IMR-90 (cell line): ENCODE data around the gene PKM. TPM values are rescaled to one million over a fixed set of nuclear protein-coding genes. Genes with fewer than 3 reads are reported as not detected.

ENCODE experiments used
- ATAC-seq: fragments of 200-7000 bp; cut with Tn5 transposase; 2 replicates; pipeline ENCODE4 v1.9.1; 2020; ENCODE audit warnings: low read depth, mild to moderate bottlenecking, moderate library complexity
- BruUV-seq: library from RNA; stranded (reverse); fragments of 400-500 nt; replicated peaks from 2 replicates; lab custom pipeline; 2021; lab: Mats Ljungman, UMichigan
- CTCF ChIA-PET: fragments of 300-600 bp; formaldehyde crosslinking; extraction: SDS; loops from one replicate; lab custom pipeline; 2021; ENCODE audit warnings: antibody characterized with exemption; lab: Yijun Ruan, JAX
- POLR2A ChIA-PET: fragments of 300-600 bp; sonication (Branson Sonifier 250); formaldehyde crosslinking; loops from one replicate; lab custom pipeline; 2022; ENCODE audit warnings: antibody characterized with exemption; ENCODE audit not compliant: unreplicated experiment; lab: Charles Lee
- DNase-seq: peaks from one replicate; pipeline ENCODE4 v3.0.0; 2013
- H2AFZ ChIP-seq: replicated peaks from 2 replicates; pipeline ENCODE3; 2013; ENCODE audit warnings: low read length, mild to moderate bottlenecking; ENCODE audit not compliant: poor library complexity
- H2AK5ac ChIP-seq: 2 replicates; pipeline ENCODE4 v1.6.1; 2013; ENCODE audit warnings: low read depth, low read length, inconsistent platforms
- H2AK9ac ChIP-seq: replicated peaks from 2 replicates; pipeline ENCODE3; 2013; ENCODE audit warnings: mild to moderate bottlenecking, low read depth, low read length, moderate library complexity; ENCODE audit not compliant: poor library complexity
- H2BK120ac ChIP-seq: 2 replicates; pipeline ENCODE4 v1.6.1; 2013; ENCODE audit warnings: low read depth, low read length, inconsistent platforms
- H2BK15ac ChIP-seq: 3 replicates; pipeline ENCODE4 v1.6.1; 2013; ENCODE audit warnings: low read depth, low read length, inconsistent platforms
- H2BK20ac ChIP-seq: 2 replicates; pipeline ENCODE4 v1.6.1; 2013; ENCODE audit warnings: low read depth, mild to moderate bottlenecking, inconsistent platforms, low read length, moderate library complexity
- H2BK5ac ChIP-seq: 2 replicates; pipeline ENCODE4 v1.6.1; 2013; ENCODE audit warnings: mild to moderate bottlenecking, low read depth, low read length, inconsistent platforms; ENCODE audit not compliant: poor library complexity, severe bottlenecking
- H3K14ac ChIP-seq: replicated peaks from 2 replicates; pipeline ENCODE4 v1.6.1; 2013; ENCODE audit warnings: low read depth, low read length, inconsistent platforms
- H3K18ac ChIP-seq: 2 replicates; pipeline ENCODE4 v1.6.1; 2013; ENCODE audit warnings: low read depth, low read length, control low read depth
- H3K23ac ChIP-seq: 2 replicates; pipeline ENCODE4 v1.6.1; 2013; ENCODE audit warnings: low read depth, low read length, inconsistent platforms
- H3K27ac ChIP-seq: 2 replicates; pipeline ENCODE4 v1.5.1; 2013; ENCODE audit warnings: mild to moderate bottlenecking, control low read depth, low read length; ENCODE audit not compliant: insufficient read depth
- H3K27me3 ChIP-seq: 2 replicates; pipeline ENCODE4 v1.6.1; 2013; ENCODE audit warnings: low read length; ENCODE audit not compliant: control insufficient read depth, insufficient read depth
- H3K36me3 ChIP-seq: 2 replicates; pipeline ENCODE4 v1.6.1; 2013; ENCODE audit warnings: low read length, mixed read lengths; ENCODE audit not compliant: control insufficient read depth, insufficient read depth
- H3K4ac ChIP-seq: 2 replicates; pipeline ENCODE4 v1.6.1; 2013; ENCODE audit warnings: low read depth, low read length, inconsistent platforms
- H3K4me1 ChIP-seq: 2 replicates; pipeline ENCODE4 v1.6.1; 2013; ENCODE audit warnings: low read length, mixed read lengths; ENCODE audit not compliant: control insufficient read depth, insufficient read depth
- H3K4me2 ChIP-seq: 2 replicates; pipeline ENCODE4 v1.6.1; 2013; ENCODE audit warnings: low read depth, mild to moderate bottlenecking, control low read depth, low read length, moderate library complexity
- H3K4me3 ChIP-seq: 2 replicates; pipeline ENCODE4 v1.5.1; 2013; ENCODE audit warnings: low read depth, mild to moderate bottlenecking, control low read depth, low read length, moderate library complexity; ENCODE audit not compliant: insufficient read depth
- H3K56ac ChIP-seq: 2 replicates; pipeline ENCODE4 v1.6.1; 2013; ENCODE audit warnings: low read length, inconsistent platforms; ENCODE audit not compliant: insufficient read depth; ENCODE audit errors: extremely low read depth
- H3K79me1 ChIP-seq, 2 experiments: 2 replicates each; pipeline ENCODE4 v1.6.1; 2013; ENCODE audit warnings: low read length in 2 of 2, inconsistent platforms in 1 of 2, low read depth in 1 of 2
- H3K9ac ChIP-seq: 2 replicates; pipeline ENCODE4 v1.6.1; 2013; ENCODE audit warnings: low read depth, low read length, control low read depth
- H3K9me1 ChIP-seq: 2 replicates; pipeline ENCODE4 v1.6.1; 2013; ENCODE audit warnings: low read length, inconsistent platforms; ENCODE audit not compliant: insufficient read depth
- H3K9me3 ChIP-seq: 2 replicates; pipeline ENCODE4 v1.6.1; 2013; ENCODE audit warnings: low read length; ENCODE audit not compliant: control insufficient read depth, insufficient read depth
- H4K20me1 ChIP-seq: 2 replicates; pipeline ENCODE4 v1.6.1; 2013; ENCODE audit warnings: low read length, inconsistent platforms; ENCODE audit not compliant: insufficient read depth
- H4K5ac ChIP-seq: 2 replicates; pipeline ENCODE4 v1.6.1; 2013; ENCODE audit warnings: mild to moderate bottlenecking, low read depth, low read length, control low read depth
- H4K8ac ChIP-seq, 2 experiments: 2 replicates each; pipeline ENCODE4 v1.6.1; 2013; ENCODE audit warnings: low read depth in 2 of 2, low read length in 2 of 2, control low read depth in 1 of 2, inconsistent platforms in 1 of 2
- H4K91ac ChIP-seq: 2 replicates; pipeline ENCODE4 v1.6.1; 2013; ENCODE audit warnings: low read depth, low read length, inconsistent platforms; ENCODE audit not compliant: insufficient read depth
- BHLHE40 ChIP-seq: fragments of 150-350 bp; IDR thresholded peaks from 2 replicates; pipeline ENCODE4 v1.6.1; 2016; ENCODE audit warnings: mild to moderate bottlenecking, low read depth, low read length
- CEBPB ChIP-seq: IDR thresholded peaks from 2 replicates; pipeline ENCODE4 v1.6.1; 2012; ENCODE audit warnings: low read depth, low read length, improper control_type of control experiment
- CHD1 ChIP-seq: IDR thresholded peaks from 2 replicates; pipeline ENCODE4 v1.6.1; 2012; ENCODE audit warnings: low read depth, low read length, improper control_type of control experiment
- FOS ChIP-seq: fragments of 150-350 bp; IDR thresholded peaks from 2 replicates; pipeline ENCODE4 v1.6.1; 2016; ENCODE audit warnings: low read depth, low read length
- MAFK ChIP-seq: IDR thresholded peaks from 2 replicates; pipeline ENCODE4 v1.6.1; 2012; ENCODE audit warnings: low read depth, low read length, improper control_type of control experiment
- MAZ ChIP-seq: IDR thresholded peaks from 2 replicates; pipeline ENCODE4 v1.6.1; 2012; ENCODE audit warnings: low read depth, mild to moderate bottlenecking, low read length, improper control_type of control experiment, moderate library complexity, borderline replicate concordance
- MXI1 ChIP-seq: IDR thresholded peaks from 2 replicates; pipeline ENCODE4 v1.6.1; 2012; ENCODE audit warnings: low read depth, mild to moderate bottlenecking, low read length, moderate library complexity, borderline replicate concordance
- NFE2L2 ChIP-seq: fragments of 150-350 bp; IDR thresholded peaks from 2 replicates; pipeline ENCODE4 v1.6.1; 2016; ENCODE audit warnings: low read depth, mild to moderate bottlenecking, low read length
- POLR2A ChIP-seq: IDR thresholded peaks from 2 replicates; pipeline ENCODE4 v1.6.1; 2012; ENCODE audit warnings: mild to moderate bottlenecking, low read depth, low read length
- RAD21 ChIP-seq: IDR thresholded peaks from 2 replicates; pipeline ENCODE4 v1.6.1; 2012; ENCODE audit warnings: low read length, improper control_type of control experiment
- RCOR1 ChIP-seq: IDR thresholded peaks from 2 replicates; pipeline ENCODE4 v1.6.1; 2012; ENCODE audit warnings: mild to moderate bottlenecking, low read length, improper control_type of control experiment; ENCODE audit not compliant: insufficient replicate concordance
- RFX5 ChIP-seq: IDR thresholded peaks from 2 replicates; pipeline ENCODE4 v1.8.0; 2012; ENCODE audit warnings: low read depth, mild to moderate bottlenecking, low read length, moderate library complexity
- SMC3 ChIP-seq: fragments of 150-350 bp; IDR thresholded peaks from 2 replicates; pipeline ENCODE4 v1.6.1; 2016; ENCODE audit warnings: low read depth, mild to moderate bottlenecking, antibody characterized with exemption, low read length, moderate library complexity
- dilution Hi-C: fragments of 300-500 bp; cut with HindIII; formaldehyde crosslinking; loops from one replicate; pipeline ENCODE4 v1.14.3; 2018; ENCODE audit warnings: low sequenced_read_pairs; ENCODE audit not compliant: unreplicated experiment
- in situ Hi-C: fragments of 300-500 bp; cut with MboI; formaldehyde crosslinking; loops from 3 replicates; pipeline ENCODE4 v1.14.3; 2019; ENCODE audit warnings: low sequenced_read_pairs, inconsistent platforms, mixed read lengths
- intact Hi-C: fragments of 100-400 bp; cut with micrococcal nuclease; formaldehyde crosslinking; loops from 2 replicates; pipeline ENCODE4 v1.10.0; 2022
- polyA plus RNA-seq, 3 experiments: library from polyadenylated mRNA; depleted of rRNA; stranded (reverse); fragments of >200 nt; gene quantifications; 2 replicates each; pipeline ENCODE4 v1.2.3, GENCODE V29; 2012; ENCODE audit warnings: low replicate concordance in 1 of 3
- total RNA-seq: library from RNA; depleted of rRNA; stranded (reverse); fragments of >200 nt; gene quantifications from 2 replicates; pipeline ENCODE4 v1.2.3, GENCODE V29; 2012
- TF ChIP-seq, protein P1 (sequence below): fragments of 150-350 bp; IDR thresholded peaks from 2 replicates; pipeline ENCODE4 v1.6.1; 2016; ENCODE audit warnings: low read depth, mild to moderate bottlenecking, low read length, moderate library complexity, borderline replicate concordance
- TF ChIP-seq, protein P2 (sequence below): fragments of 150-350 bp; IDR thresholded peaks from 2 replicates; pipeline ENCODE4 v1.6.1; 2017; ENCODE audit warnings: mild to moderate bottlenecking, antibody characterized with exemption, low read length, low read depth
- TF ChIP-seq, protein P3 (sequence below): conservative IDR thresholded peaks from 2 replicates; pipeline ENCODE4 v1.5.1; 2012; ENCODE audit warnings: mild to moderate bottlenecking, low read depth, low read length, improper control_type of control experiment

Gene PKM
- total and polyA plus RNA-seq, 2 of the 4 experiments (the other 2 are of a cell fraction) = 2,219 to 3,859 TPM

DNA sequence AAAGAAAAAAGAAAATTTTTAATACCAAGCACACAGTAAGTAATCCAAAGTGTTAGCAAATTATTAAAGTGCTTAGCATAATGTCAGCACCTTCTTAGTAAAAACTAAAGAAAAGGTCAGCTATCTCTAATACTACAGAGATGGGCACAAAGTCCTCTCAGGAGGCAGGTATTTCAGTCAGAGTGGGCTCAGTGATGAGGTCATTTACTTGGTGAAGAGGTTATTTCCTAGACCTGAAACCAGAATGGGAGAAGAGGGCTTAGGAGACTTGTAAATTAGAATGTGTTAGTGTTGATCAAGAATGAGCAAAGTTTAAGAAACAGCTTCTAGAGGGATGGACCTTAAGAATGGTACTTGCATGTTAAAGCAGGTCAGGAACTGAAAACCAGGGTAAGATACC lies 8.7 kb upstream of the PKM start:
- Histone ChIP-seq H4K91ac (no peak overlapping the region), H3K9me3 (no peaks in the 10 kb centered on the region), H2BK20ac (no peak overlapping the region), H3K18ac (no peak overlapping the region), H3K56ac (no peak overlapping the region), H3K79me1 (peaks cover 9 to 23% of the 10 kb centered on the region in 2 experiments; a peak in 3 of 4 replicates), H4K8ac (no peak overlapping the region), H2BK5ac (no peak overlapping the region), H3K4me1 (peaks cover 14% of the 10 kb centered on the region), H2BK120ac (no peak overlapping the region), H3K14ac (no peak overlapping the region), H3K27me3 (no peaks in the 10 kb centered on the region), H4K5ac (no peak overlapping the region), H2AK9ac (no peak overlapping the region), H3K27ac (no peak overlapping the region), H3K4me2 (no peak overlapping the region), H2AK5ac (no peak overlapping the region), H3K23ac (no peak overlapping the region), H3K4me3 (no peak overlapping the region), H3K4ac (no peak overlapping the region), H3K9me1 (peaks cover 25% of the 10 kb centered on the region), H3K36me3 (peaks cover 21% of the 10 kb centered on the region), H4K20me1 (no peaks in the 10 kb centered on the region), H2BK15ac (no peak overlapping the region), H3K9ac (no peak overlapping the region), H2AFZ (no peak overlapping the region)
- CTCF ChIA-PET = interaction anchor here (1.0 kb wide), 1 partner anchor 12 kb away, joined by 3 read pairs; no protein-coding TSS in a partner anchor
- no TSS peak for BruUV-seq
- TF ChIP-seq MAZ (no peak), CEBPB (no peak), BHLHE40 (no peak), NFE2L2 (no peak), SMC3 (no peak), POLR2A (no peak), CHD1 (no peak), MAFK (no peak), FOS (no peak), MXI1 (no peak), RAD21 (no peak), RCOR1 (no peak), RFX5 (no peak)
- TF ChIP-seq, protein P1, sequence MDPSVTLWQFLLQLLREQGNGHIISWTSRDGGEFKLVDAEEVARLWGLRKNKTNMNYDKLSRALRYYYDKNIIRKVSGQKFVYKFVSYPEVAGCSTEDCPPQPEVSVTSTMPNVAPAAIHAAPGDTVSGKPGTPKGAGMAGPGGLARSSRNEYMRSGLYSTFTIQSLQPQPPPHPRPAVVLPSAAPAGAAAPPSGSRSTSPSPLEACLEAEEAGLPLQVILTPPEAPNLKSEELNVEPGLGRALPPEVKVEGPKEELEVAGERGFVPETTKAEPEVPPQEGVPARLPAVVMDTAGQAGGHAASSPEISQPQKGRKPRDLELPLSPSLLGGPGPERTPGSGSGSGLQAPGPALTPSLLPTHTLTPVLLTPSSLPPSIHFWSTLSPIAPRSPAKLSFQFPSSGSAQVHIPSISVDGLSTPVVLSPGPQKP = no peak
- TF ChIP-seq, protein P2, sequence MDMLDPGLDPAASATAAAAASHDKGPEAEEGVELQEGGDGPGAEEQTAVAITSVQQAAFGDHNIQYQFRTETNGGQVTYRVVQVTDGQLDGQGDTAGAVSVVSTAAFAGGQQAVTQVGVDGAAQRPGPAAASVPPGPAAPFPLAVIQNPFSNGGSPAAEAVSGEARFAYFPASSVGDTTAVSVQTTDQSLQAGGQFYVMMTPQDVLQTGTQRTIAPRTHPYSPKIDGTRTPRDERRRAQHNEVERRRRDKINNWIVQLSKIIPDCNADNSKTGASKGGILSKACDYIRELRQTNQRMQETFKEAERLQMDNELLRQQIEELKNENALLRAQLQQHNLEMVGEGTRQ = no peak
- TF ChIP-seq, protein P3, sequence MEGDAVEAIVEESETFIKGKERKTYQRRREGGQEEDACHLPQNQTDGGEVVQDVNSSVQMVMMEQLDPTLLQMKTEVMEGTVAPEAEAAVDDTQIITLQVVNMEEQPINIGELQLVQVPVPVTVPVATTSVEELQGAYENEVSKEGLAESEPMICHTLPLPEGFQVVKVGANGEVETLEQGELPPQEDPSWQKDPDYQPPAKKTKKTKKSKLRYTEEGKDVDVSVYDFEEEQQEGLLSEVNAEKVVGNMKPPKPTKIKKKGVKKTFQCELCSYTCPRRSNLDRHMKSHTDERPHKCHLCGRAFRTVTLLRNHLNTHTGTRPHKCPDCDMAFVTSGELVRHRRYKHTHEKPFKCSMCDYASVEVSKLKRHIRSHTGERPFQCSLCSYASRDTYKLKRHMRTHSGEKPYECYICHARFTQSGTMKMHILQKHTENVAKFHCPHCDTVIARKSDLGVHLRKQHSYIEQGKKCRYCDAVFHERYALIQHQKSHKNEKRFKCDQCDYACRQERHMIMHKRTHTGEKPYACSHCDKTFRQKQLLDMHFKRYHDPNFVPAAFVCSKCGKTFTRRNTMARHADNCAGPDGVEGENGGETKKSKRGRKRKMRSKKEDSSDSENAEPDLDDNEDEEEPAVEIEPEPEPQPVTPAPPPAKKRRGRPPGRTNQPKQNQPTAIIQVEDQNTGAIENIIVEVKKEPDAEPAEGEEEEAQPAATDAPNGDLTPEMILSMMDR = no peak
- POLR2A ChIA-PET = interaction anchor here (0.6 kb wide), 1 partner anchor 39 kb away, joined by 4 read pairs; no protein-coding TSS in a partner anchor
- ATAC-seq (no peak), DNase-seq (no peak)
- dilution Hi-C loops (no loop called here), intact Hi-C loops (no loop called here), in situ Hi-C loops (no loop called here)
